ENCODE results near the gene APCDD1L.
"Not testable (repeated sequence)": the region's sequence is repeated elsewhere in the genome, so short reads cannot be mapped to it uniquely, and the experiment has no call there.

APCDD1L gene

GRCh38 chr20:58436868-58437645 lies 78.1 kb downstream of the APCDD1L start:
- DNase-seq = no peak

- no peak for DNase-seq
These were observed 80.0 kb downstream of the APCDD1L start for GRCh38 chr20:58435237-58435636.

- DNase-seq = no peak
These were observed 80.9 kb downstream of the APCDD1L start for GRCh38 chr20:58434326-58434725.

- no peak for DNase-seq
These were observed 81.4 kb downstream of the APCDD1L start for GRCh38 chr20:58433759-58434158.

- DNase-seq = no peak
These were observed 82.1 kb downstream of the APCDD1L start for GRCh38 chr20:58433029-58433647.

- DNase-seq = no peak
These were observed 82.8 kb downstream of the APCDD1L start for GRCh38 chr20:58432186-58432954.

GRCh38 chr20:58431134-58431533 lies 84.1 kb downstream of the APCDD1L start:
- DNase-seq = no peak

GRCh38 chr20:58429303-58429702 lies 85.9 kb downstream of the APCDD1L start:
- no peak for DNase-seq

GRCh38 chr20:58428364-58428763 lies 86.8 kb downstream of the APCDD1L start:
- DNase-seq = no peak

GRCh38 chr20:58427571-58427970 lies 87.6 kb downstream of the APCDD1L start:
- DNase-seq = not testable (repeated sequence)

- no peak for DNase-seq
These were observed 90.8 kb downstream of the APCDD1L start for GRCh38 chr20:58424218-58424969.

GRCh38 chr20:58421497-58421850 lies 93.7 kb downstream of the APCDD1L start:
- DNase-seq = no peak

- no peak for DNase-seq
These were observed 94.3 kb downstream of the APCDD1L start for GRCh38 chr20:58420798-58421496.

- no peak for DNase-seq
These were observed 96.0 kb downstream of the APCDD1L start for GRCh38 chr20:58418949-58419748.

- no peak for DNase-seq
These were observed 97.8 kb downstream of the APCDD1L start for GRCh38 chr20:58417438-58417837.

GRCh38 chr20:58416835-58417234 lies 98.4 kb downstream of the APCDD1L start:
- no peak for DNase-seq

- no peak for DNase-seq
These were observed 99.1 kb downstream of the APCDD1L start for GRCh38 chr20:58416057-58416456.

- DNase-seq = not testable (repeated sequence)
These were observed 100.4 kb downstream of the APCDD1L start for GRCh38 chr20:58414786-58415185.

- not testable (repeated sequence) for DNase-seq
These were observed 101.0 kb downstream of the APCDD1L start for GRCh38 chr20:58414216-58414615.
